BLaER1 treated with 17β-estradiol and CSF1 and Interleukin-3, amounts not matched to agents 10 nM and 100 nM (cell line): ENCODE measurements around the gene ZMIZ1.

ENCODE experiments used
- H3K27ac ChIP-seq, 11 experiments: shearing (Covaris generic); formaldehyde crosslinking; 2 replicates each; pipeline ENCODE4 v1.8.1; 2022
- H3K27me3 ChIP-seq, 11 experiments: shearing (Covaris generic); formaldehyde crosslinking; 2 replicates each; pipeline ENCODE4 v1.8.1; 2022
- H3K36me3 ChIP-seq, 11 experiments: shearing (Covaris generic); formaldehyde crosslinking; 2 replicates each; pipeline ENCODE4 v1.8.1; 2022
- H3K4me1 ChIP-seq, 10 experiments: shearing (Covaris generic); formaldehyde crosslinking; 2 replicates each; pipeline ENCODE4 v1.8.1; 2022
- H3K4me2 ChIP-seq, 11 experiments: shearing (Covaris generic); formaldehyde crosslinking; 2 replicates each; pipeline ENCODE4 v1.8.1; 2022
- H3K4me3 ChIP-seq, 10 experiments: shearing (Covaris generic); formaldehyde crosslinking; 2 replicates each; pipeline ENCODE4 v1.8.1; 2022
- H3K9ac ChIP-seq, 11 experiments: shearing (Covaris generic); formaldehyde crosslinking; 2 replicates each; pipeline ENCODE4 v1.8.1; 2022
- H3K9me3 ChIP-seq, 11 experiments: shearing (Covaris generic); formaldehyde crosslinking; replicated peaks in 1 of 11; 2 replicates each; pipeline ENCODE4 v1.8.1; 2022
- H4K20me1 ChIP-seq, 11 experiments: shearing (Covaris generic); formaldehyde crosslinking; 2 replicates each; pipeline ENCODE4 v1.8.1; 2022
- Cebpa-rat ChIP-seq, 11 experiments: shearing (Covaris generic); IDR thresholded peaks; 2 replicates each; pipeline ENCODE4 v1.8.1; 2022

ZMIZ1 gene

DNA sequence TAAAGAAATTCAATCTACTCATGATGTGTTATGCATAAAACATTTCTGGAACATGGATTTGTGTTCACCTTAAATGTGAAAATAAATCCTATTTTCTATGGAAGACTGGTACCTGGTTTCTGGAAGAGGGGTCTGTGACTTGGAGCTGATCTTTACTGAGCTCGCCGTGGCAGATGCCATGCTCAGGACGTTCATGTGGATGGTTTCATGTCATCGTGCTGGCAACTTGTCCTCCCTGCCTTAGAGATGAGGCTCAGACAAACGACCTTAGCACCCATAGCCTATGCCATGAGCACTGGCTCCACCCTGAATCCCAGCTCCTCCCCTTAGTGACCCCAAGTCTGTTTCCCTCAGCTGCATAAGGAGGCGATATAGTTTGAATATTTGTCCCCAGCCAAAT is 285.8 kb downstream of the ZMIZ1 start:
- Histone ChIP-seq H4K20me1 (peaks cover 62 to 83% (median 68%) of the 10 kb centered on the region in 11 experiments), H3K4me2 (peak overlapping the region in 7 of 11 experiments; percentile 4 to 99 (median 70); a peak in 14 of 22 replicates), H3K9me3 (peaks cover 0 to 12% (median 0%) of the 10 kb centered on the region in 11 experiments; a peak in 7 of 22 replicates), H3K27me3 (no peaks in the 10 kb centered on the region), H3K9ac (peak overlapping the region in 2 of 11 experiments; percentile 36 to 52; a peak in 3 of 22 replicates), H3K4me1 (peaks cover 15 to 73% (median 59%) of the 10 kb centered on the region in 10 experiments; a peak in 19 of 20 replicates), H3K36me3 (peaks cover 69 to 92% (median 81%) of the 10 kb centered on the region in 11 experiments), H3K4me3 (no peak overlapping the region), H3K27ac (peak overlapping the region in 4 of 11 experiments; percentile 21 to 65 (median 50); a peak in 7 of 22 replicates)
- TF ChIP-seq Cebpa-rat (IDR thresholded peaks at IDR 0.05): no peak

DNA sequence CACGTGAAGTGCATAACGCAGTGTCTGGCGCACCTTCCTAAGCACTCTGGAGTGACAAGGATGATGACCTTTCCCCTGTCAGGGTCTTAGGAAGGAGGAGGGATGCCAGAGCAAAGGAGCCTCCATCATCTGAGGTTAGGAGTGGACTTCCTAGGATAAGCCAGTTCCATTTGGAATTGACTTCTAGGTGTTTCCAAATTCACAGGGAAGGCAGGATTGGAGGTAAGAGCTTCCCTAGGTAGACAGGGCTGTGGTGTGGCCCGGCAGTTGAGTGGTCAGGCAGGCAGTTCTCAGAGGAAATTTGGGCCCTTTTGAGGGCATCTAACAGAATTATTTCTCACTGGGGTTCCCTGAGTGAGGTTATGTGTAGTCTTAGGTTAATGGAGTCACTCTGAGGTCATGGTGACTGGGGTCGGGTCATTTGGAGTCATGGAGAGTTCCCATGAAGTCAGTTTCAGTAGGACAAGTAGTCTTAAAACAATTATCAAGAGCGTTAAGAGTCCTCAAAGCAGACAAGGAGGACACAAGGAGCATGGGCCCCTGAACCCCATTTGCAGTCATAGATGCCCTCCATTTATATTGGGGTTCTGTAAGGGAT is 286.8 kb downstream of the ZMIZ1 start:
- Histone ChIP-seq H3K36me3 (peaks cover 60 to 83% (median 72%) of the 10 kb centered on the region in 11 experiments), H3K27me3 (no peaks in the 10 kb centered on the region), H4K20me1 (peaks cover 53 to 74% (median 59%) of the 10 kb centered on the region in 11 experiments), H3K4me1 (peaks cover 10 to 64% (median 50%) of the 10 kb centered on the region in 10 experiments; a peak in 19 of 20 replicates), H3K9me3 (peaks cover 0 to 12% (median 0%) of the 10 kb centered on the region in 11 experiments; a peak in 7 of 22 replicates), H3K27ac (peak overlapping the region in 2 of 11 experiments; percentile 14 to 20; a peak in 5 of 22 replicates), H3K4me3 (peak overlapping the region in 1 of 10 experiments; percentile 15; a peak in 1 of 20 replicates), H3K9ac (no peak overlapping the region), H3K4me2 (peak overlapping the region in 10 of 11 experiments; percentile 2 to 99 (median 48); a peak in 14 of 22 replicates)
- TF ChIP-seq Cebpa-rat (IDR thresholded peaks at IDR 0.05): no peak

DNA sequence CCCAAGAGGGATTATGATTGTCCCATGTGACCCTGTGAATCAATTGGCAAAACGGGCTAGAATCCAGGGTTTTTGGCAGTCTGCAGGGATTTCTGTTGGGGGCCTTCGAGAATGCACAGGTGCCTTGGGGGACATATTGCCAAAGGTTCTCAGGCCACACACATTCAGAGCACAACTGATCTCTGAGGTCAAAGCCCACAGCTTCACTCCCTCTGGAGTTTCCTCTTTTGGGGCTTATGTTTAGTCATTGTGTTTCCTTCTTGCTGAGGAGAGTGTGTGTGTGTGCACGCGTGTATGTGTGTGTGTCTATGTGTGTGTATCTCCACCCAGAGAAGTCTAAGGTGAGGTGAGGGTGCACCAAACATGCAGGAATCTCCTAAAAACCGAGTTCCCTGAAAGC is 287.3 kb downstream of the ZMIZ1 start:
- peaks cover 47 to 68% (median 53%) of the 10 kb centered on the region in 11 experiments for H4K20me1 ChIP-seq
- peaks cover 10 to 59% (median 46%) of the 10 kb centered on the region in 10 experiments; a peak in 19 of 20 replicates for H3K4me1 ChIP-seq
- H3K4me3 ChIP-seq: no peak overlapping the region
- peaks cover 54 to 78% (median 66%) of the 10 kb centered on the region in 11 experiments for H3K36me3 ChIP-seq
- TF ChIP-seq Cebpa-rat (IDR thresholded peaks at IDR 0.05): no peak
- H3K9ac ChIP-seq: no peak overlapping the region
- peak overlapping the region in 2 of 11 experiments; percentile 14 to 20; a peak in 4 of 22 replicates for H3K27ac ChIP-seq
- H3K27me3 ChIP-seq: no peaks in the 10 kb centered on the region
- H3K4me2 ChIP-seq: peak overlapping the region in 10 of 11 experiments; percentile 2 to 99 (median 48); a peak in 14 of 22 replicates
- H3K9me3 ChIP-seq: peaks cover 0 to 12% (median 0%) of the 10 kb centered on the region in 11 experiments; a peak in 7 of 22 replicates

DNA sequence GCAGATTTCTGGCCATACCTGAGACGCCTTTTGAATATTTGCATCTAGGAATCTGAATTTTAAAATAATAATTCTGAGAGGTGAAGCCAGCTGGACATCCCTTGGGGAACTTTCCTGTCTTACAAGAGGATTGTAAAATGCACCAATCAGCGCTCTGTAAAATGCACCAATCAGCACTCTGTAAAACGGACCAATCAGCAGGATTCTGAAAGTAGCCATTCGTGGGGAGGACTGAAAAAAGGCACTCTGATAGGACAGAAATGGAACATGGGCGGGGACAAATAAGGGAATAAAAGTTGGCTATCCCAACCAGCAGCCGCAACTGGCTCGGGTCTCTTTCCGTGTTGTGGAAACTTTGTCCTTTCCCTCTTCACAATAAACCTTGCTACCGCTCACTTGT is 288.4 kb downstream of the ZMIZ1 start:
- TF ChIP-seq Cebpa-rat (IDR thresholded peaks at IDR 0.05): no peak
- peaks cover 0 to 12% (median 0%) of the 10 kb centered on the region in 11 experiments; a peak in 7 of 22 replicates for H3K9me3 ChIP-seq
- peaks cover 38 to 58% (median 43%) of the 10 kb centered on the region in 11 experiments for H4K20me1 ChIP-seq
- H3K4me1 ChIP-seq: peaks cover 10 to 48% (median 43%) of the 10 kb centered on the region in 10 experiments; a peak in 19 of 20 replicates
- no peak overlapping the region for H3K9ac ChIP-seq
- H3K27me3 ChIP-seq: no peaks in the 10 kb centered on the region
- H3K27ac ChIP-seq: no peak overlapping the region
- H3K36me3 ChIP-seq: peaks cover 43 to 67% (median 56%) of the 10 kb centered on the region in 11 experiments
- H3K4me3 ChIP-seq: no peak overlapping the region
- H3K4me2 ChIP-seq: no peak overlapping the region

DNA sequence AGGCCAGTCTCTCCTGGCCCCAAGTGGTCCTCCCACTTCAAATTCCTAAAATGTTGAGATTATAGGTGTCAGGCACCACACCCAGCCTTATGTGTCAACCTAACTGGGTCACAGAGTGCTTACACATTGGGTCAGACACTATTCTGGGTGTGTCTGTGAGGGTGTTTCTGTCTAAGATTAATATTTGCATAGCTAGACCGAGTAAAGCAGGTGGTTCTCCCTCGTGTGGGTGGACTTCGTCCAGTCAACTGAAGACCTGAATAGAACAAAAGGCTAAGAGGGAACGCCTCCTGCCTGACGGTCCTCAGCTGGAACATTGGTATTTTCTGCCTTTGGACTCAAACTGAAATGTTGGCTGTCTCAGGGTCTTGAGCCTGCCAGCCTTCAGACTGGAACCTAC is 290.0 kb downstream of the ZMIZ1 start:
- Histone ChIP-seq H3K9ac (no peak overlapping the region), H3K4me1 (peaks cover 10 to 32% (median 27%) of the 10 kb centered on the region in 10 experiments; a peak in 19 of 20 replicates), H4K20me1 (peaks cover 22 to 41% (median 26%) of the 10 kb centered on the region in 11 experiments; a peak in 21 of 22 replicates), H3K27me3 (no peaks in the 10 kb centered on the region), H3K9me3 (peaks cover 0 to 12% (median 0%) of the 10 kb centered on the region in 11 experiments; a peak in 7 of 22 replicates), H3K4me2 (no peak overlapping the region), H3K4me3 (no peak overlapping the region), H3K36me3 (peaks cover 27 to 50% (median 39%) of the 10 kb centered on the region in 11 experiments), H3K27ac (no peak overlapping the region)
- TF ChIP-seq Cebpa-rat (IDR thresholded peaks at IDR 0.05): no peak

DNA sequence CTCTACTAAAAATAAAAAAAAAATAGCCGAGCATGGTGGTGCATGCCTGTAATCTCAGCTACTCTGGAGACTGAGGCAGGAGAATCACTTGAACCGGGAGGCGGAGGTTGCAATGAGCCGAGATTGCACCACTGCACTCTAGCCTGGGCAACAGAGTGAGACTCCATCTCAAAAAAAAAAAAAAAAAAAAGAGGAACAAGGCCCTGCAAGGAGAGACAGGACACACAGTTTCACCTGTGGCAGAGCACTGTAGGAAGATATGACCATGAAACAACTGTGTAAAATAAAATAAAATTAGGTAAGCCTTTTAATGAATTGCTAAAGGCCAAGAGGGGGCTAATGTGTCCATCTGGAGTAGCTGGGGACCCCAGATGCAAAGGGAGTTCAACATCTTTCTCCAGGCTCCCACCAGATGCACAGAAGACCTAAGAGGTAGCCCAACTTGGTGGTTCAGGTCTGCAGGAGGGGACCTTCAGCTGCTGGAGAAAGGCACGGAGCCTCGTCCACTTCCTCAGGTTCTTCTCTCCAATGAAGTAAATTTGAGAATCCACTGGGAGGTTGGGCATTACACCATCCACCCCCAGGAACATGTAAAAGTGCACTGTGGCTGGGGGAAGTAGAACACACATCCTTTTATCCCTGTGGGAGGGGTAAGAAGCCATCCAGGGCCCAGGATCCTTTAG is 291.2 kb downstream of the ZMIZ1 start:
- no peak overlapping the region for H3K4me3 ChIP-seq
- H4K20me1 ChIP-seq: peaks cover 10 to 30% (median 15%) of the 10 kb centered on the region in 11 experiments; a peak in 19 of 22 replicates
- H3K27me3 ChIP-seq: no peaks in the 10 kb centered on the region
- TF ChIP-seq Cebpa-rat (IDR thresholded peaks at IDR 0.05): no peak
- H3K4me2 ChIP-seq: no peak overlapping the region
- H3K9me3 ChIP-seq: peaks cover 0 to 12% (median 0%) of the 10 kb centered on the region in 11 experiments; a peak in 7 of 22 replicates
- no peak overlapping the region for H3K27ac ChIP-seq
- H3K4me1 ChIP-seq: peaks cover 10 to 20% (median 16%) of the 10 kb centered on the region in 10 experiments; a peak in 19 of 20 replicates
- H3K9ac ChIP-seq: no peak overlapping the region
- H3K36me3 ChIP-seq: peaks cover 15 to 39% (median 28%) of the 10 kb centered on the region in 11 experiments; a peak in 21 of 22 replicates

DNA sequence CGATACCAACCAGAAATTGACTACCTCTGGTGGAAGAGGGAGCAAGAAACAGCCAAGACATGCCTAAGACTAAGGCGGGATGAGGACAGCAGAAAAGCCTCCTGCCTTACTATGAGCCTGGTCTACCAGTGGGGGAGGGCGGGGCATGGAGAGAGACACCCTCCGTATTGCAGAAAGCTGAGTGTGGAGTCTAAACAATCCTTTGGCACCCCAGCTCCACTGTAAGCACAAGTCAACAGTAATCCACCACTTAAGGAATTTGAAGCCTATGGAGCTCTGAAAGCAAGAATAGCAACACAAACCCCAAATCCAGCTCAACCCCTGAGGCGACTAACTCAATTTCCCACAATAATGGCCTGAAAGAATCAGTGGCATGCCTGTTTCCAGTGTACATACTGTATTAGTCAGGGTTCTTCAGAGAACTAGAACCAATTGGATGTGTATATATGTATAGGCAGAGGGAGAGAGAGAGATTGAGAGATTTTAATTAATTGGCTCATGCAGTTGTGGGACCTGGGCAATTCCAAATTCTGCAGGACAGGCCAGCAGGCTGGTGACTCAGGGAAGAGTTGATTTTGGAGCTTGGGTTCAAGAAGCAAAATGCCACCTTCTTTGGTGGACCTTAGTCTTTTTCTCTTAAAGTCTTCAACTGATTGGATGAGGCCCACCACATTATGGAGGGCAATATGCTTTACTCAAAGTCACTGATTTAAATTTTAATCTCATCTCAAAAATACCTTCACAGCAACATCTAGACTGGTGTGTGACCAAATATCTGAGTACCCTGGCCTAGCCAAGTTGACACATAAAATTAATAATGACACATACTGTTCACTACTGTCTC is 292.0 kb downstream of the ZMIZ1 start:
- peaks cover 0 to 12% (median 0%) of the 10 kb centered on the region in 11 experiments; a peak in 7 of 22 replicates for H3K9me3 ChIP-seq
- no peak overlapping the region for H3K27ac ChIP-seq
- H4K20me1 ChIP-seq: peaks cover 3 to 22% (median 7%) of the 10 kb centered on the region in 11 experiments; a peak in 19 of 22 replicates
- peaks cover 4 to 12% (median 8%) of the 10 kb centered on the region in 10 experiments; a peak in 19 of 20 replicates for H3K4me1 ChIP-seq
- no peaks in the 10 kb centered on the region for H3K27me3 ChIP-seq
- H3K4me3 ChIP-seq: no peak overlapping the region
- no peak overlapping the region for H3K9ac ChIP-seq
- H3K36me3 ChIP-seq: peaks cover 8 to 31% (median 20%) of the 10 kb centered on the region in 11 experiments; a peak in 20 of 22 replicates
- no peak overlapping the region for H3K4me2 ChIP-seq
- TF ChIP-seq Cebpa-rat (IDR thresholded peaks at IDR 0.05): no peak
